ENCODE measurements around the gene TADA2B. TPM values are rescaled to one million over a fixed set of nuclear protein-coding genes. Genes with fewer than 3 reads are reported as not detected.

TADA2B gene
- total and polyA plus RNA-seq, 10 of the 15 experiments (the other 5 are each of a cell fraction or from before 2014, with no cell fraction given) = 0.66 to 12.0 (median 5.6) TPM

DNA sequence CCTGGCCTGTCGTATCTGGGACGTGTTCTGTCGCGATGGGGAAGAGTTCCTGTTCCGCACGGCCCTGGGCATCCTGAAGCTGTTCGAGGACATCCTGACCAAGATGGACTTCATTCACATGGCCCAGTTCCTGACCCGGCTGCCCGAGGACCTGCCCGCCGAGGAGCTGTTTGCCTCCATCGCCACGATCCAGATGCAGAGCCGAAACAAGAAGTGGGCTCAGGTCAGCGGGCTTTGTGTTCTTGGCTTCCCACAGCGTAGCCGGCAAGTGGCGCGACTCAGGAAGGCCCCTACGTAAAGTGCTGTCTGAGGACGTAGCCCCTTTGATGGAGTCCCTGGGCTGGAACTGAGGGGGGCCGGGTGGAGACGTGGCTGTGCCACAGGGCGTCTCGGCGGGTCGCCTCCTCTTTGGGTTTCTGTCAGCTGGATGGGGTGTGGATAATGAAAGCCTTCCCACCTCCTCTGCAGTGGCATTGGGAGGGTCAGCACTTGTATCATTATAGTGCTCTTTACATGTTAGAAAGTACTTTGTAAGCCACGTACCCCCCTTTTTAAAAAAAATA lies 18.1 kb upstream of the TADA2B start:
- ChIA-PET SMC1A (ENCODE audit: uncharacterized antibody, unreplicated experiment) (no interaction called here), CTCF (no interaction called here), POLR2A (no interaction called here), RAD21 (ENCODE audit: unreplicated experiment) (no interaction called here)
- no peak for DNase-seq (ENCODE audit: low read depth, low spot score)
- H4K20me1 ChIP-seq (ENCODE audit: control insufficient read depth, insufficient read depth) = no peaks in the 10 kb centered on the region
- TF ChIP-seq POLR2AphosphoS2 (IDR thresholded peaks at IDR 0.05; ENCODE audit: low read depth, low read length) (no peak), DPF2 (IDR thresholded peaks at IDR 0.05) (no peak), KAT2A (conservative IDR thresholded peaks at IDR 0.05; ENCODE audit: control insufficient read depth, low read depth, low read length) (no peak), BACH1 (IDR thresholded peaks at IDR 0.05; ENCODE audit: borderline replicate concordance) (no peak), SRF (IDR thresholded peaks at IDR 0.05; ENCODE audit: low read depth in 2 of 2, low read length in 2 of 2) (no peak), CBX5 (IDR thresholded peaks at IDR 0.05; ENCODE audit: low read depth) (no peak), FOXK2 (IDR thresholded peaks at IDR 0.05) (no peak), SREBF2 (IDR thresholded peaks at IDR 0.05; ENCODE audit: low read length) (no peak), BHLHE40 (IDR thresholded peaks at IDR 0.05; ENCODE audit: borderline replicate concordance in 1 of 2, low read depth in 2 of 2, low read length in 1 of 2) (no peak), ZNF384 (IDR thresholded peaks at IDR 0.05; ENCODE audit: borderline replicate concordance, low read depth, low read length) (no peak), YBX1 (IDR thresholded peaks at IDR 0.05) (no peak), ZNF24 (IDR thresholded peaks at IDR 0.05) (no peak), WRNIP1 (IDR thresholded peaks at IDR 0.05; ENCODE audit: borderline replicate concordance, low read depth, low read length) (no peak), NFYA (IDR thresholded peaks at IDR 0.05; ENCODE audit: borderline replicate concordance, low read depth, low read length) (no peak)
- TF ChIP-seq, protein P1, sequence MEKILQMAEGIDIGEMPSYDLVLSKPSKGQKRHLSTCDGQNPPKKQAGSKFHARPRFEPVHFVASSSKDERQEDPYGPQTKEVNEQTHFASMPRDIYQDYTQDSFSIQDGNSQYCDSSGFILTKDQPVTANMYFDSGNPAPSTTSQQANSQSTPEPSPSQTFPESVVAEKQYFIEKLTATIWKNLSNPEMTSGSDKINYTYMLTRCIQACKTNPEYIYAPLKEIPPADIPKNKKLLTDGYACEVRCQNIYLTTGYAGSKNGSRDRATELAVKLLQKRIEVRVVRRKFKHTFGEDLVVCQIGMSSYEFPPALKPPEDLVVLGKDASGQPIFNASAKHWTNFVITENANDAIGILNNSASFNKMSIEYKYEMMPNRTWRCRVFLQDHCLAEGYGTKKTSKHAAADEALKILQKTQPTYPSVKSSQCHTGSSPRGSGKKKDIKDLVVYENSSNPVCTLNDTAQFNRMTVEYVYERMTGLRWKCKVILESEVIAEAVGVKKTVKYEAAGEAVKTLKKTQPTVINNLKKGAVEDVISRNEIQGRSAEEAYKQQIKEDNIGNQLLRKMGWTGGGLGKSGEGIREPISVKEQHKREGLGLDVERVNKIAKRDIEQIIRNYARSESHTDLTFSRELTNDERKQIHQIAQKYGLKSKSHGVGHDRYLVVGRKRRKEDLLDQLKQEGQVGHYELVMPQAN (conservative IDR thresholded peaks at IDR 0.05) = no peak
- TF ChIP-seq, protein P2, sequence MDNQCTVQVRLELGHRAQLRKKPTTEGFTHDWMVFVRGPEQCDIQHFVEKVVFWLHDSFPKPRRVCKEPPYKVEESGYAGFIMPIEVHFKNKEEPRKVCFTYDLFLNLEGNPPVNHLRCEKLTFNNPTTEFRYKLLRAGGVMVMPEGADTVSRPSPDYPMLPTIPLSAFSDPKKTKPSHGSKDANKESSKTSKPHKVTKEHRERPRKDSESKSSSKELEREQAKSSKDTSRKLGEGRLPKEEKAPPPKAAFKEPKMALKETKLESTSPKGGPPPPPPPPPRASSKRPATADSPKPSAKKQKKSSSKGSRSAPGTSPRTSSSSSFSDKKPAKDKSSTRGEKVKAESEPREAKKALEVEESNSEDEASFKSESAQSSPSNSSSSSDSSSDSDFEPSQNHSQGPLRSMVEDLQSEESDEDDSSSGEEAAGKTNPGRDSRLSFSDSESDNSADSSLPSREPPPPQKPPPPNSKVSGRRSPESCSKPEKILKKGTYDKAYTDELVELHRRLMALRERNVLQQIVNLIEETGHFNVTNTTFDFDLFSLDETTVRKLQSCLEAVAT (IDR thresholded peaks at IDR 0.05) = no peak
- TF ChIP-seq, protein P3, sequence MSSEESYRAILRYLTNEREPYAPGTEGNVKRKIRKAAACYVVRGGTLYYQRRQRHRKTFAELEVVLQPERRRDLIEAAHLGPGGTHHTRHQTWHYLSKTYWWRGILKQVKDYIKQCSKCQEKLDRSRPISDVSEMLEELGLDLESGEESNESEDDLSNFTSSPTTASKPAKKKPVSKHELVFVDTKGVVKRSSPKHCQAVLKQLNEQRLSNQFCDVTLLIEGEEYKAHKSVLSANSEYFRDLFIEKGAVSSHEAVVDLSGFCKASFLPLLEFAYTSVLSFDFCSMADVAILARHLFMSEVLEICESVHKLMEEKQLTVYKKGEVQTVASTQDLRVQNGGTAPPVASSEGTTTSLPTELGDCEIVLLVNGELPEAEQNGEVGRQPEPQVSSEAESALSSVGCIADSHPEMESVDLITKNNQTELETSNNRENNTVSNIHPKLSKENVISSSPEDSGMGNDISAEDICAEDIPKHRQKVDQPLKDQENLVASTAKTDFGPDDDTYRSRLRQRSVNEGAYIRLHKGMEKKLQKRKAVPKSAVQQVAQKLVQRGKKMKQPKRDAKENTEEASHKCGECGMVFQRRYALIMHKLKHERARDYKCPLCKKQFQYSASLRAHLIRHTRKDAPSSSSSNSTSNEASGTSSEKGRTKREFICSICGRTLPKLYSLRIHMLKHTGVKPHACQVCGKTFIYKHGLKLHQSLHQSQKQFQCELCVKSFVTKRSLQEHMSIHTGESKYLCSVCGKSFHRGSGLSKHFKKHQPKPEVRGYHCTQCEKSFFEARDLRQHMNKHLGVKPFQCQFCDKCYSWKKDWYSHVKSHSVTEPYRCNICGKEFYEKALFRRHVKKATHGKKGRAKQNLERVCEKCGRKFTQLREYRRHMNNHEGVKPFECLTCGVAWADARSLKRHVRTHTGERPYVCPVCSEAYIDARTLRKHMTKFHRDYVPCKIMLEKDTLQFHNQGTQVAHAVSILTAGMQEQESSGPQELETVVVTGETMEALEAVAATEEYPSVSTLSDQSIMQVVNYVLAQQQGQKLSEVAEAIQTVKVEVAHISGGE (CRISPR knock-in tag; IDR thresholded peaks at IDR 0.05) = no peak
- TF ChIP-seq, protein P4, sequence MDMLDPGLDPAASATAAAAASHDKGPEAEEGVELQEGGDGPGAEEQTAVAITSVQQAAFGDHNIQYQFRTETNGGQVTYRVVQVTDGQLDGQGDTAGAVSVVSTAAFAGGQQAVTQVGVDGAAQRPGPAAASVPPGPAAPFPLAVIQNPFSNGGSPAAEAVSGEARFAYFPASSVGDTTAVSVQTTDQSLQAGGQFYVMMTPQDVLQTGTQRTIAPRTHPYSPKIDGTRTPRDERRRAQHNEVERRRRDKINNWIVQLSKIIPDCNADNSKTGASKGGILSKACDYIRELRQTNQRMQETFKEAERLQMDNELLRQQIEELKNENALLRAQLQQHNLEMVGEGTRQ (IDR thresholded peaks at IDR 0.05; ENCODE audit: borderline replicate concordance, low read depth, low read length) = no peak
- no peak overlapping the region for H3K9ac ChIP-seq (ENCODE audit: control insufficient read depth, insufficient read depth, low read length)
- H2AFZ ChIP-seq (ENCODE audit: control insufficient read depth, low read depth, low read length) = no peak overlapping the region
- no peak for ATAC-seq
- no peaks in the 10 kb centered on the region for H3K27me3 ChIP-seq (replicated peaks in 1 of 2; ENCODE audit: control insufficient read depth in 2 of 2, insufficient read depth in 2 of 2, low read length in 1 of 2)
- H3K79me2 ChIP-seq (ENCODE audit: control insufficient read depth, insufficient read depth, low read length) = no peaks in the 10 kb centered on the region
- H3K4me3 ChIP-seq = no peak overlapping the region
- no peak overlapping the region for H3K4me2 ChIP-seq (ENCODE audit: control insufficient read depth, insufficient read depth)
- no peak for FAIRE-seq
- peaks cover 2 to 24% of the 10 kb centered on the region in 2 experiments; a peak in 3 of 4 replicates for H3K36me3 ChIP-seq (ENCODE audit: control insufficient read depth in 2 of 2, insufficient read depth in 2 of 2, low read length in 1 of 2)
- H3K9me3 ChIP-seq (replicated peaks; ENCODE audit: control insufficient read depth, insufficient read depth, low read length) = no peaks in the 10 kb centered on the region
- no peak overlapping the region for H3K27ac ChIP-seq (ENCODE audit: control insufficient read depth, insufficient read depth)
- no TSS peak for BruUV-seq (replicated peaks)
- 91% methylated on average over 28 of the region's 28 CpGs for WGBS (ENCODE audit: insufficient coverage, insufficient replicate concordance, low lambda C conversion rate, missing lambda C conversion rate)
- H3K4me1 ChIP-seq (ENCODE audit: control insufficient read depth, insufficient read depth, low read length) = no peaks in the 10 kb centered on the region
- intact Hi-C loops (cut with micrococcal nuclease; ENCODE audit: unreplicated experiment) (no loop called here), in situ Hi-C loops (cut with MboI) (no loop called here)

Measured in GM12878 (cell line).